SK-N-SH (cell line): Measurements from ENCODE around the gene DPP10. TPM values are rescaled to one million over a fixed set of nuclear protein-coding genes. Genes with fewer than 3 reads are reported as not detected.

Experiments used
- CTCF ChIA-PET: fragments of 300-600, 350-600 bp; formaldehyde crosslinking; extraction: SDS; loops from one replicate; lab custom pipeline; 2021; lab: Yijun Ruan, JAX
- POLR2A ChIA-PET: fragments of 350-600 bp; sonication (Branson Sonifier 250); formaldehyde crosslinking; extraction: SDS; loops from one replicate; lab custom pipeline; 2020; ENCODE audit warnings: antibody characterized with exemption, inconsistent platforms; lab: Yijun Ruan, JAX
- DNase-seq: peaks from one replicate; pipeline ENCODE4 v3.0.0; 2012
- H2AFZ ChIP-seq: fragments of 200-600 bp; sonication (generic); 2 replicates; pipeline ENCODE4 v1.8.1; 2016; ENCODE audit warnings: antibody characterized with exemption, mild to moderate bottlenecking, low read depth
- H3F3A ChIP-seq: fragments of 200-600 bp; sonication (generic); replicated peaks from 2 replicates; pipeline ENCODE3; 2016; ENCODE audit warnings: antibody characterized with exemption, mild to moderate bottlenecking; ENCODE audit not compliant: insufficient read depth
- H3K27ac ChIP-seq, 2 experiments: fragments of 200-500 bp in 1 of 2; fragments of 200-600 bp in 1 of 2; sonication (Bioruptor generic) in 1 of 2; sonication (generic), shearing (Covaris generic) in 1 of 2; 2 replicates each; pipeline versions ENCODE4 v1.5.1 to v1.6.1; 2014 to 2016; ENCODE audit warnings: low read depth in 2 of 2, inconsistent platforms in 1 of 2, low read length in 1 of 2, mild to moderate bottlenecking in 1 of 2, mixed read lengths in 1 of 2
- H3K27me3 ChIP-seq: fragments of 200-600 bp; sonication (generic), shearing (Covaris generic); 2 replicates; pipeline ENCODE4 v1.6.1; 2016; ENCODE audit warnings: mixed run types; ENCODE audit not compliant: insufficient read depth
- H3K36me3 ChIP-seq, 2 experiments: fragments of 200-500 bp in 1 of 2; fragments of 200-600 bp in 1 of 2; sonication (Bioruptor generic) in 1 of 2; sonication (generic) in 1 of 2; replicated peaks in 1 of 2; 2 replicates each; pipeline versions ENCODE3 to v1.5.1; 2014 to 2016; ENCODE audit warnings: low read length in 1 of 2, mild to moderate bottlenecking in 1 of 2; ENCODE audit not compliant: insufficient read depth in 2 of 2, control insufficient read depth in 1 of 2
- H3K4me1 ChIP-seq, 2 experiments: fragments of 200-500 bp in 1 of 2; fragments of 200-600 bp in 1 of 2; sonication (Bioruptor generic) in 1 of 2; sonication (generic), shearing (Covaris generic) in 1 of 2; 2 replicates each; pipeline versions ENCODE4 v1.5.1 to v1.6.1; 2014 to 2016; ENCODE audit warnings: low read depth in 1 of 2, low read length in 1 of 2, mixed run types in 1 of 2; ENCODE audit not compliant: insufficient read depth in 2 of 2, control insufficient read depth in 1 of 2
- H3K4me2 ChIP-seq: fragments of 200-600 bp; sonication (generic), shearing (Covaris generic); 2 replicates; pipeline ENCODE4 v1.6.1; 2017; ENCODE audit warnings: mixed run types
- H3K4me3 ChIP-seq, 2 experiments: fragments of 200-500 bp in 1 of 2; fragments of 200-600 bp in 1 of 2; sonication (Bioruptor generic) in 1 of 2; sonication (generic), shearing (Covaris generic) in 1 of 2; 2 replicates each; pipeline versions ENCODE4 v1.5.1 to v1.8.1; 2014 to 2016; ENCODE audit warnings: low read depth in 2 of 2, inconsistent platforms in 1 of 2, low read length in 1 of 2, mild to moderate bottlenecking in 1 of 2, mixed read lengths in 1 of 2, moderate library complexity in 1 of 2
- H3K79me2 ChIP-seq: fragments of 200-600 bp; sonication (generic); 2 replicates; pipeline ENCODE4 v1.8.1; 2017; ENCODE audit warnings: mild to moderate bottlenecking; ENCODE audit not compliant: insufficient read depth
- H3K9ac ChIP-seq: fragments of 200-600 bp; sonication (generic); 2 replicates; pipeline ENCODE4 v1.6.1; 2017; ENCODE audit warnings: mixed run types
- H3K9me2 ChIP-seq: fragments of 200-600 bp; sonication (generic); 2 replicates; pipeline ENCODE4 v1.6.1; 2017; ENCODE audit warnings: mixed run types
- H3K9me3 ChIP-seq: fragments of 200-600 bp; sonication (generic); 2 replicates; pipeline ENCODE4 v1.6.1; 2017; ENCODE audit warnings: mixed run types, mild to moderate bottlenecking, moderate library complexity
- H4K20me1 ChIP-seq: fragments of 200-600 bp; sonication (generic); 2 replicates; pipeline ENCODE4 v1.6.1; 2017; ENCODE audit warnings: mild to moderate bottlenecking, mixed run types; ENCODE audit not compliant: insufficient read depth
- ELF1 ChIP-seq: IDR thresholded peaks from 2 replicates; pipeline ENCODE4 v1.4.0; 2012
- EP300 ChIP-seq, 2 experiments: IDR thresholded peaks; 2 replicates each; pipeline versions ENCODE4 v1.4.0 to v1.6.1; 2012; ENCODE audit warnings: borderline replicate concordance in 1 of 2, low read depth in 1 of 2, low read length in 1 of 2
- EZH2phosphoT487 ChIP-seq: fragments of 200-600 bp; sonication (generic); IDR thresholded peaks from 2 replicates; pipeline ENCODE4 v1.6.1; 2017; ENCODE audit warnings: low read depth, mixed run types, mild to moderate bottlenecking, antibody characterized with exemption, moderate library complexity, borderline replicate concordance
- FOSL2 ChIP-seq: IDR thresholded peaks from 2 replicates; pipeline ENCODE4 v1.4.0; 2012; ENCODE audit warnings: low read depth, mild to moderate bottlenecking, moderate library complexity, borderline replicate concordance
- GABPA ChIP-seq: IDR thresholded peaks from 2 replicates; pipeline ENCODE4 v1.4.0; 2012; ENCODE audit warnings: low read depth, mild to moderate bottlenecking
- JUND ChIP-seq: IDR thresholded peaks from 2 replicates; pipeline ENCODE4 v1.4.0; 2012
- MAX ChIP-seq: IDR thresholded peaks from 2 replicates; pipeline ENCODE4 v1.4.0; 2012; ENCODE audit warnings: low read depth
- MEF2A ChIP-seq: IDR thresholded peaks from 2 replicates; pipeline ENCODE4 v1.4.0; 2012; ENCODE audit warnings: low read depth, borderline replicate concordance
- MXI1 ChIP-seq: IDR thresholded peaks from 2 replicates; pipeline ENCODE4 v1.6.1; 2012; ENCODE audit warnings: mild to moderate bottlenecking, low read depth, low read length, improper control_type of control experiment
- RCOR1 ChIP-seq: fragments of 150-350 bp; IDR thresholded peaks from 2 replicates; pipeline ENCODE4 v1.6.1; 2017; ENCODE audit warnings: antibody characterized with exemption, low read length
- RXRA ChIP-seq: IDR thresholded peaks from 2 replicates; pipeline ENCODE4 v1.4.0; 2012; ENCODE audit warnings: low read depth, mild to moderate bottlenecking, borderline replicate concordance
- SIN3A ChIP-seq: IDR thresholded peaks from 2 replicates; pipeline ENCODE4 v1.6.1; 2012; ENCODE audit warnings: low read depth, mild to moderate bottlenecking, low read length, moderate library complexity, borderline replicate concordance
- SMC3 ChIP-seq: IDR thresholded peaks from 2 replicates; pipeline ENCODE4 v1.6.1; 2012; ENCODE audit warnings: low read depth, low read length, improper control_type of control experiment
- TEAD4 ChIP-seq: IDR thresholded peaks from 2 replicates; pipeline ENCODE4 v1.4.0; 2012; ENCODE audit warnings: mild to moderate bottlenecking, borderline replicate concordance; ENCODE audit not compliant: insufficient read depth
- WGBS: methylation state at CpG from one replicate; pipeline ENCODE4 v1.1.6; 2017; ENCODE audit warnings: low lambda C conversion rate; 5-methylcytosine and 5-hydroxymethylcytosine counted together
- polyA plus RNA-seq, 3 experiments: library from polyadenylated mRNA; depleted of rRNA; stranded (reverse); fragments of >200 nt; gene quantifications; 2 replicates each; pipeline ENCODE4 v1.2.3, GENCODE V29; 2012
- TF ChIP-seq, protein P1 (sequence below): fragments of 150-350 bp; IDR thresholded peaks from 2 replicates; pipeline ENCODE4 v1.6.1; 2016; ENCODE audit warnings: mild to moderate bottlenecking, low read depth, low read length
- TF ChIP-seq, protein P2 (sequence below): IDR thresholded peaks from 2 replicates; pipeline ENCODE4 v1.6.1; 2012; ENCODE audit warnings: mild to moderate bottlenecking, low read depth, low read length, moderate library complexity
- TF ChIP-seq, protein P3 (sequence below): IDR thresholded peaks from 2 replicates; pipeline ENCODE4; 2012
- TF ChIP-seq, protein P4 (sequence below): fragments of 150-350 bp; IDR thresholded peaks from 2 replicates; pipeline ENCODE4 v1.6.1; 2017; ENCODE audit warnings: antibody characterized with exemption, low read length, low read depth, borderline replicate concordance

DPP10 gene
- polyA plus RNA-seq, 1 of the 3 experiments (the other 2 are of a cell fraction) = not detected

DNA sequence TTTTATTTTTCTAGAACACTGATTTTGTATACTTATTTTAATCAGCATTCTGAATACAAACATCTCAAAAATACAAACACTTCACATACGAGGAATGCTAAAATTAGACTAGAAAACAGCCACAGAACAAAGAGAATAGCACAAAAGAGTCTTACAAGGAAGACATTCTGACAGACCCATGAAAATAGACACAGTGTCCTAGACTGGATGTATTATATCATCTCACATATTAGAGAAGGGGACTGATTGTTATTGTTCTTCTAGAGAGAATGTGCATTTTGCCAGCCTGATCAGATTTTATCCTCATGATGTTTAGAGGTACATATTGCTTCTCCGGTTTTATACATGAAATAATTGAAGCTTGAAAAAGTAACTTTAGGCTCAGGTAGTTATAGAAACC is 357.9 kb downstream of the DPP10 start:
- ChIA-PET CTCF (no interaction called here), POLR2A (no interaction called here)
- no peaks in the 10 kb centered on the region for H3K9me3 ChIP-seq
- H3F3A ChIP-seq = no peaks in the 10 kb centered on the region
- no peaks in the 10 kb centered on the region for H3K79me2 ChIP-seq
- DNase-seq = no peak
- no peaks in the 10 kb centered on the region for H3K36me3 ChIP-seq
- H3K4me1 ChIP-seq = no peaks in the 10 kb centered on the region
- no peaks in the 10 kb centered on the region for H4K20me1 ChIP-seq
- no peak for TF ChIP-seq FOSL2
- no peak for TF ChIP-seq SMC3
- no peak for TF ChIP-seq ELF1
- no peak for TF ChIP-seq GABPA
- no peak for TF ChIP-seq JUND
- TF ChIP-seq, protein P1, sequence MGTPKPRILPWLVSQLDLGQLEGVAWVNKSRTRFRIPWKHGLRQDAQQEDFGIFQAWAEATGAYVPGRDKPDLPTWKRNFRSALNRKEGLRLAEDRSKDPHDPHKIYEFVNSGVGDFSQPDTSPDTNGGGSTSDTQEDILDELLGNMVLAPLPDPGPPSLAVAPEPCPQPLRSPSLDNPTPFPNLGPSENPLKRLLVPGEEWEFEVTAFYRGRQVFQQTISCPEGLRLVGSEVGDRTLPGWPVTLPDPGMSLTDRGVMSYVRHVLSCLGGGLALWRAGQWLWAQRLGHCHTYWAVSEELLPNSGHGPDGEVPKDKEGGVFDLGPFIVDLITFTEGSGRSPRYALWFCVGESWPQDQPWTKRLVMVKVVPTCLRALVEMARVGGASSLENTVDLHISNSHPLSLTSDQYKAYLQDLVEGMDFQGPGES = no peak
- TF ChIP-seq EZH2phosphoT487 = no peak
- TF ChIP-seq MEF2A = no peak
- TF ChIP-seq, protein P2, sequence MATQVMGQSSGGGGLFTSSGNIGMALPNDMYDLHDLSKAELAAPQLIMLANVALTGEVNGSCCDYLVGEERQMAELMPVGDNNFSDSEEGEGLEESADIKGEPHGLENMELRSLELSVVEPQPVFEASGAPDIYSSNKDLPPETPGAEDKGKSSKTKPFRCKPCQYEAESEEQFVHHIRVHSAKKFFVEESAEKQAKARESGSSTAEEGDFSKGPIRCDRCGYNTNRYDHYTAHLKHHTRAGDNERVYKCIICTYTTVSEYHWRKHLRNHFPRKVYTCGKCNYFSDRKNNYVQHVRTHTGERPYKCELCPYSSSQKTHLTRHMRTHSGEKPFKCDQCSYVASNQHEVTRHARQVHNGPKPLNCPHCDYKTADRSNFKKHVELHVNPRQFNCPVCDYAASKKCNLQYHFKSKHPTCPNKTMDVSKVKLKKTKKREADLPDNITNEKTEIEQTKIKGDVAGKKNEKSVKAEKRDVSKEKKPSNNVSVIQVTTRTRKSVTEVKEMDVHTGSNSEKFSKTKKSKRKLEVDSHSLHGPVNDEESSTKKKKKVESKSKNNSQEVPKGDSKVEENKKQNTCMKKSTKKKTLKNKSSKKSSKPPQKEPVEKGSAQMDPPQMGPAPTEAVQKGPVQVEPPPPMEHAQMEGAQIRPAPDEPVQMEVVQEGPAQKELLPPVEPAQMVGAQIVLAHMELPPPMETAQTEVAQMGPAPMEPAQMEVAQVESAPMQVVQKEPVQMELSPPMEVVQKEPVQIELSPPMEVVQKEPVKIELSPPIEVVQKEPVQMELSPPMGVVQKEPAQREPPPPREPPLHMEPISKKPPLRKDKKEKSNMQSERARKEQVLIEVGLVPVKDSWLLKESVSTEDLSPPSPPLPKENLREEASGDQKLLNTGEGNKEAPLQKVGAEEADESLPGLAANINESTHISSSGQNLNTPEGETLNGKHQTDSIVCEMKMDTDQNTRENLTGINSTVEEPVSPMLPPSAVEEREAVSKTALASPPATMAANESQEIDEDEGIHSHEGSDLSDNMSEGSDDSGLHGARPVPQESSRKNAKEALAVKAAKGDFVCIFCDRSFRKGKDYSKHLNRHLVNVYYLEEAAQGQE = no peak
- TF ChIP-seq, protein P3, sequence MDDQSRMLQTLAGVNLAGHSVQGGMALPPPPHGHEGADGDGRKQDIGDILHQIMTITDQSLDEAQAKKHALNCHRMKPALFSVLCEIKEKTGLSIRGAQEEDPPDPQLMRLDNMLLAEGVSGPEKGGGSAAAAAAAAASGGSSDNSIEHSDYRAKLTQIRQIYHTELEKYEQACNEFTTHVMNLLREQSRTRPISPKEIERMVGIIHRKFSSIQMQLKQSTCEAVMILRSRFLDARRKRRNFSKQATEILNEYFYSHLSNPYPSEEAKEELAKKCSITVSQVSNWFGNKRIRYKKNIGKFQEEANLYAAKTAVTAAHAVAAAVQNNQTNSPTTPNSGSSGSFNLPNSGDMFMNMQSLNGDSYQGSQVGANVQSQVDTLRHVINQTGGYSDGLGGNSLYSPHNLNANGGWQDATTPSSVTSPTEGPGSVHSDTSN = no peak
- TF ChIP-seq MAX = no peak
- TF ChIP-seq RCOR1 = no peak
- TF ChIP-seq TEAD4 = no peak
- 8% methylated on average over 2 of the region's 2 CpGs for WGBS
- no peak overlapping the region for H3K9ac ChIP-seq
- H3K4me2 ChIP-seq = no peak overlapping the region
- H2AFZ ChIP-seq = no peak overlapping the region
- H3K27me3 ChIP-seq = no peaks in the 10 kb centered on the region
- H3K9me2 ChIP-seq = no peaks in the 10 kb centered on the region
- H3K4me3 ChIP-seq = no peak overlapping the region
- no peak overlapping the region for H3K27ac ChIP-seq

DNA sequence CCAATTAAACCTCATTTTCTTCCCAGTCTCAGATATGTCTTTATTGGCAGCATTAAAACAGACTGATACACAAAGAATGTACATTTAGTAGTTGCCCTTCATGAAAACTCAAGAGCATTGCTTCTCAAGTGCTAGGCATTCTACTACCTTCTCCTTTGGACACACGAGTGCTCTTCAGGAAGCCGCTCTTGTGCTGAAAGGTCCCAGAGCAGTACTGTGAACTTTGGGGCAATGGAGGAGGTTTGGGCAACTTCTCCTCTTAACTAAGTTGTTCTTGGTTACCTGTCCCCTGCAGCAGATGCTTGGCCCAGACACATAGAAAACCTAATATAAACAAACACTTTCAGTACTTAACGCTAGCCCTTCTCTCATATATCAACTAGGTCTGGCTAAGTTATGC is 362.8 kb downstream of the DPP10 start:
- H3K4me2 ChIP-seq = no peak overlapping the region
- no peaks in the 10 kb centered on the region for H4K20me1 ChIP-seq
- no peak for DNase-seq
- no peak overlapping the region for H2AFZ ChIP-seq
- WGBS = 0% methylated on average over 3 of the region's 3 CpGs
- no peaks in the 10 kb centered on the region for H3K27me3 ChIP-seq
- no peak overlapping the region for H3K27ac ChIP-seq
- TF ChIP-seq, protein P1 = no peak
- no peak for TF ChIP-seq MEF2A
- TF ChIP-seq RXRA = no peak
- no peak for TF ChIP-seq MXI1
- TF ChIP-seq EP300 (IDR thresholded peaks at IDR 0.05; ENCODE audit: borderline replicate concordance in 1 of 2, low read depth in 1 of 2, low read length in 1 of 2) = no peak
- TF ChIP-seq, protein P4, sequence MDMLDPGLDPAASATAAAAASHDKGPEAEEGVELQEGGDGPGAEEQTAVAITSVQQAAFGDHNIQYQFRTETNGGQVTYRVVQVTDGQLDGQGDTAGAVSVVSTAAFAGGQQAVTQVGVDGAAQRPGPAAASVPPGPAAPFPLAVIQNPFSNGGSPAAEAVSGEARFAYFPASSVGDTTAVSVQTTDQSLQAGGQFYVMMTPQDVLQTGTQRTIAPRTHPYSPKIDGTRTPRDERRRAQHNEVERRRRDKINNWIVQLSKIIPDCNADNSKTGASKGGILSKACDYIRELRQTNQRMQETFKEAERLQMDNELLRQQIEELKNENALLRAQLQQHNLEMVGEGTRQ = no peak
- TF ChIP-seq SIN3A = no peak
- no peak for TF ChIP-seq RCOR1
- TF ChIP-seq, protein P3 = no peak
- no peaks in the 10 kb centered on the region for H3K9me2 ChIP-seq
- H3K4me3 ChIP-seq = no peak overlapping the region
- ChIA-PET CTCF (no interaction called here), POLR2A (no interaction called here)
- H3K9ac ChIP-seq = no peak overlapping the region
- no peaks in the 10 kb centered on the region for H3F3A ChIP-seq
- no peaks in the 10 kb centered on the region for H3K9me3 ChIP-seq
- H3K36me3 ChIP-seq = no peaks in the 10 kb centered on the region
- no peaks in the 10 kb centered on the region for H3K79me2 ChIP-seq
- no peaks in the 10 kb centered on the region for H3K4me1 ChIP-seq
